Epithelial cell of proximal tubule (primary cell): ENCODE results near the gene GPA33. TPM values are rescaled to one million over a fixed set of nuclear protein-coding genes. Genes with fewer than 3 reads are reported as not detected.

ENCODE experiments used
- DNase-seq: peaks from one replicate; pipeline ENCODE4 v3.0.0-alpha.2; 2011; ENCODE audit warnings: low read depth
- H3K4me3 ChIP-seq: 2 replicates; pipeline ENCODE4 v1.5.1; 2011; ENCODE audit warnings: low read depth, mild to moderate bottlenecking, low read length
- CTCF ChIP-seq: conservative IDR thresholded peaks from 2 replicates; pipeline ENCODE4 v1.5.1; 2012; ENCODE audit warnings: low read depth, mild to moderate bottlenecking, low read length
- total RNA-seq: library from RNA; depleted of rRNA; stranded (reverse); fragments of >200 nt; gene quantifications from 2 replicates; pipeline ENCODE4 v1.2.3, GENCODE V29; 2015

GPA33 gene
- total RNA-seq, 1 donor from 2014 or later = not detected

- no peak overlapping the region for H3K4me3 ChIP-seq
- DNase-seq = no peak
- TF ChIP-seq CTCF = no peak
These were observed 21.4 kb downstream of the GPA33 start for GRCh38 chr1:167068761-167069160.

DNA sequence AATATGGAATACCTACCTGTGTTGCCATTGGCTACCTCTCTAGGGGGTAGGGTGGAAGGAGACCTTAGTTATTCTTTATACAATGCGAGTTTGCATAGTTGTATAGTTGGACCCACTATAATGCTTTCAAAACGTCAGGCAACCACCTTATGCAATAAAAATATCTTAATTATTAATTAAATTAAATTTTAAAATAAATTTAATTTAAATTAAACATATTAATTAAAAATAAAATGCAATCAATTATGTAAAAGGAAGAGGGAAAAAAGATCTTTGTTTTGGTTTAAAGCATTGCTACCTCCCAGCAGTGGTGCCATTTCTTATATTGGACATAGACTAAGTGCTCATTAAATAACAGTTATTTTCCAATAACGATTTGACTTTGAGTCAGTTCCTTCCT is 22.3 kb downstream of the GPA33 start:
- no peak overlapping the region for H3K4me3 ChIP-seq
- DNase-seq = no peak
- TF ChIP-seq CTCF = no peak

- peak overlapping the region; percentile 48 for H3K4me3 ChIP-seq
- DNase-seq = no peak
- peak; percentile 94 for TF ChIP-seq CTCF
These were observed 23.6 kb downstream of the GPA33 start for GRCh38 chr1:167066333-167067122.

DNA sequence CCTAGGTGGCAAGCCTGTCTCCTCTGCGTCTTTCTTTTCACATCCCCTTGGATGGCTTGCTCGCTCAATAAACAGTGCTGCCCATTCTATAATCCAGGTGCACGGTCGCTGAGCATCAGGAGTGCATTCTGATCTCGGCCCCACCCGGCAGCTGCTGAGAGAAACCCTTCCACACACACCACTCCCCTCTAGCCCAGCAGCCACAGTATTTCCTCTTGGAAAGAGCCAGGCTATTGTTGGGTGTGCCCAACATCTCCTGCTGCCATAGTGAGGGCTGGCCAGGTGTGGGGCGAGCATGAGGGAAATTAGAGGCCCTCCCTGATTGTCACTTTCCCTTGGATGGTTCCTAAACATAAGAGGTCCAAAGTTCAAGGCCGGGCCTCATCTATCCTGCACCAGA is 24.7 kb downstream of the GPA33 start:
- TF ChIP-seq CTCF = no peak
- H3K4me3 ChIP-seq = no peak overlapping the region
- no peak for DNase-seq

GRCh38 chr1:167064621-167065020 is 25.6 kb downstream of the GPA33 start:
- H3K4me3 ChIP-seq = no peak overlapping the region
- TF ChIP-seq CTCF = no peak
- no peak for DNase-seq

GRCh38 chr1:167061073-167061464 is 29.1 kb downstream of the GPA33 start:
- no peak for TF ChIP-seq CTCF
- DNase-seq = no peak
- H3K4me3 ChIP-seq = no peak overlapping the region
